Breast epithelium (tissue), 3 donors: ENCODE data around the gene GRIP2.

Experiments used
- CTCF ChIP-seq, 3 donors: fragments of 450-650 bp; IDR thresholded peaks; one replicate each; pipeline ENCODE4 v1.5.1; 2016 to 2017; ENCODE audit warnings: antibody characterized with exemption in 3 of 3, mild to moderate bottlenecking in 3 of 3, moderate library complexity in 3 of 3
- POLR2AphosphoS5 ChIP-seq, 3 donors: sonication (generic); formaldehyde crosslinking; IDR thresholded peaks; one replicate each; pipeline ENCODE4 v1.6.1; 2017; ENCODE audit warnings: antibody characterized with exemption in 3 of 3

DNA sequence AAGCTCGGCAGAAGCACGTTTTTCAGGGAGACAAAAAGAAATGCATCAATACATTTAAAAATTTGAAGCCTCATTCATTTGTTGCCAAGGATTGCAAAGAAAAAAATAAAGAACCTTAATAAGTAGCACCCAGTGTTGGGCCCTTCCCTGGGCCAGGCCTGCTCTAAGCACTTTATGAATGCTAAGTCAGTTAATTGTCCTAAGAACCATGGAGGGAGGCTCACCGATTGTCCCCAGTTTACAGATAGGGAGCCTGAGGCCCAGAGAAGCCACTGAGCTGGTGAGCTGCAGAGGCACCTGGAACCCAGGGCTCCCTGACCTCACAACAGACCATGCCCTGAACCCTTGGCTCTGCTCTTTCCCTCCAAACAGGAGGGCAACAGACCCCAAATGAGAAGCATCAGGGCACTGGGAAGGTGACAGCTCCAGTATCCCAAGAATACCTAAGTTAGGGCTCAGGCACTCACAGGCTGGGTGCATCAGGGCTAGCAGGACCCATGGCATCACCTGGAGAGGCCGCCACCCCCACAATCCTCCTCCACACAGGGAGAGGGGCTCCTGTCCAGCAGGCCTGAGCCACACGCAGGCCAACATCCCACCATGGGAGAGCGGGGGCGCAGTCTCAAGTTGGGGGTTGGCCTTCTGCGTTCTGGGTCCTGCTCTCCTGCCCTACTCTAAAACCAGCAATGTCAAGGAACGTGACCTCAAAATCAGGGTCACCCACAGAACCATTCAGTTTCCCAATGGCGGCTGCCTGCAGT lies 3.9 kb downstream of the GRIP2 start:
- TF ChIP-seq POLR2AphosphoS5 (IDR thresholded peaks at IDR 0.05): no peak
- no peak for TF ChIP-seq CTCF (IDR thresholded peaks at IDR 0.05)
